HG02798 (cell line): ENCODE data around the gene SUMF1.
A peak's percentile ranks its signal among the peaks of the same experiment; 100 is the strongest.
"Not testable (repeated sequence)": the region's sequence is repeated elsewhere in the genome, so short reads cannot be mapped to it uniquely, and the experiment has no call there.

Experiments
- ATAC-seq: cut with Tn5 transposase; IDR thresholded peaks from one replicate; pipeline ENCODE4 v1.9.1; 2021; ENCODE audit warnings: mild to moderate bottlenecking; ENCODE audit not compliant: unreplicated experiment, poor library complexity

The SUMF1 gene

GRCh38 chr3:4351164-4351855 lies 115.8 kb downstream of the SUMF1 start:
- ATAC-seq = peak; percentile 60

DNA sequence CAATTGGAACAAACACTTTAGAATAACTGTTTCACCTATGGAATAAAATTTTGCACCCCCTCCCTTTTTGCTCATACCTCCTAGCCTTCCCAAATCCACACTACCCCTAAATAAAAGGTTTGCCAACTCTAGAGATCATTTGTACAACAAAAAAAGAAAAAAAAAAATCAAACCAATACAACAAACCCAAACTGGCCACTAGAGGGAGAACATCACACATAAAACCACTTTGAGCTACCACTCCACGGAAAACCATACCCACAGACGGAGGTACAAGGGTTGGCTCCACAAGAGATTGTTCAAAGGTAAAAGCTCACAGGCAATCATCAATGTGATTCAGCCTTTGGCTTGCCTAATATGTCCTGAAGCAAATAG lies 116.3 kb downstream of the SUMF1 start:
- peak; percentile 91 for ATAC-seq

GRCh38 chr3:4343258-4343657 lies 123.8 kb downstream of the SUMF1 start:
- ATAC-seq = no peak

GRCh38 chr3:4341336-4341675 lies 125.8 kb downstream of the SUMF1 start:
- no peak for ATAC-seq

- ATAC-seq = no peak
These were observed 126.4 kb downstream of the SUMF1 start for GRCh38 chr3:4340411-4341335.

- ATAC-seq = no peak
These were observed 127.0 kb downstream of the SUMF1 start for GRCh38 chr3:4340077-4340410.

- ATAC-seq = no peak
These were observed 128.3 kb downstream of the SUMF1 start for GRCh38 chr3:4338751-4339150.

DNA sequence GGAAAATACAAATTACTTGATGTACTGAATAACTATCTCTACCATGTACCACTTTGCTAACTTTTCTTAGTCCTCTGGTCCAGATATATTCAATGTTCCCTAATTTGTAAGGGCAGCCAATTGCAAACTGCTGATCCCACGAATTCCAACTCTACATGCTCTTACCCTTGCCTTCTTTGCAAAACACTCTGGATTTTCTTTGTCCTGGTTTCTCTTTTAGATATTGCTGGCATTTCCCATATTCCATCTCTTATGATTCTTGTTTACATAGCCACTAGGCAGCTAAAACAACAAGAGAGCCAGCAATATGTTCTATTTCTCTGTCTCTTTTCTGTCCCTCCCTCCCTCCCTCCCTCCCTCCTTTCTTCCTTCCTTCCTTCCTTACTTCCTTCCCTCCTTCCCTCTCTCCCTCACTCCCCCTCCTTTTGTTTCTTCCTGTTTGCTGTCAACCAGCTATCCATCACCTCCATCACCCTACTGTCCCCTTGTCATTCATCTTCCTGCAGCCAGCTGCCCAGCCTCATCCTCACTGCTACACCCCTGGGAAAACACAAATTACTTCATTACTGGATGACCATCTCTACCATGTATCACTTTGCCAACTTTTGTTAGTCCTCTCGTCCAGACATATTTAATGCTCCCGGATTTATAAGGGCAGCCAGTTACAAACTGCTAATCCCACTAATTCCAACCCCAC lies 130.1 kb downstream of the SUMF1 start:
- no peak for ATAC-seq

GRCh38 chr3:4335840-4336562 lies 131.1 kb downstream of the SUMF1 start:
- no peak for ATAC-seq

DNA sequence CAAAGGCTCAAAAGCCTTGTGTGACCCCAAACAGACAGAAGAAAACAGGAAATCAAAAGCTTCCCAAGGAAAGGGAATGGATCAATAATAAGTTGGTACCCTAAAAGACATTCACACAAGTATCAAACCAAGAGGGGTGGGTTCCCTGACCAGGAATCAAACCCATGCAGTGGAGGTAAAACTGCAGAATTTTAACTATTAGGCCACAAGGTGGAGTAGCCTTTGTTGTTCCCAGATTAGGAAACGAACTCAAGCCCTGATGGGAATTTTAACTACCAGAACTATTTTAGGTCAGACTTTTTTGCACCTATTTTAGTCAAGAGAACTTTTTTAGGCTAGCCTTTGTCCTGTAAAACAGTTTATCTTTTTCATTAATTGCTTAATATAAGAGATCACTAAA lies 132.5 kb downstream of the SUMF1 start:
- ATAC-seq = no peak

GRCh38 chr3:4332991-4333390 lies 134.1 kb downstream of the SUMF1 start:
- ATAC-seq = no peak

- no peak for ATAC-seq
These were observed 134.5 kb downstream of the SUMF1 start for GRCh38 chr3:4332574-4332973.

DNA sequence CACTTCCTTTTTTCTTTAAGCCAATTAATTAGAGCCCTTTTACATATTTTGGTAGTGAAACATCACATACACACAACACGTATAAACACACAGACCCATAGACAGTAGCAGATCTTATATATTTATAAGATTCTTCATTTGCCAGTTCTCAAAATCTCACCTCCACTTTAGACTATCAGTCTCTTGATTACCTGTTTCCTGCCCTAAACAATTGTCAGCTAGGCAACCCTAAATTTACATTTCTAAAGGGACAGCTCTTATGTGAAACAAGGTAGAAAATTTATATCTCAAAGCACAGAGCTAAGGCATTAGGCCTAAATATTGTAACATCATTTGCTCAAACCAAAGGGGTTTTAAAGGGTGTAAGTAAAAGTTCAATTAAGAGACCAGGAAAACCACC lies 135.0 kb downstream of the SUMF1 start:
- ATAC-seq = no peak

DNA sequence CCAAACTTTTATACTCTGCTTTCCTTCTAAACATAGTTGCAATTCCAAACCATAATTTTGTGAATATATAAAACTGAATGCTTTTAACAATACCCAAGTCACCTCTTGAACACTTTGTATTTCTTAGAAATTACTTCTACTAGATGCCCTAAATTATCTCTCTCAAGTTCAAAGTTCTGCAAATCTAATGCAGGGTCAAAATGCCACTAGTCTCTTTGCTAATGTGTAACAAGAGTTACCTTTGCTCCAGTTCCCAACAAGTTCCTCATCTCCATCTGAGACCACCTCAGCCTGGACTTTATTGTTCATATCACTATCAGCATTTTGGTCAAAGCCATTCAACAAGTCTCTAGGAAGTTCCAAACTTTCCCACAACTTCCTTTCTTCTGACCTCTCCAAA lies 137.3 kb downstream of the SUMF1 start:
- not testable (repeated sequence) for ATAC-seq

DNA sequence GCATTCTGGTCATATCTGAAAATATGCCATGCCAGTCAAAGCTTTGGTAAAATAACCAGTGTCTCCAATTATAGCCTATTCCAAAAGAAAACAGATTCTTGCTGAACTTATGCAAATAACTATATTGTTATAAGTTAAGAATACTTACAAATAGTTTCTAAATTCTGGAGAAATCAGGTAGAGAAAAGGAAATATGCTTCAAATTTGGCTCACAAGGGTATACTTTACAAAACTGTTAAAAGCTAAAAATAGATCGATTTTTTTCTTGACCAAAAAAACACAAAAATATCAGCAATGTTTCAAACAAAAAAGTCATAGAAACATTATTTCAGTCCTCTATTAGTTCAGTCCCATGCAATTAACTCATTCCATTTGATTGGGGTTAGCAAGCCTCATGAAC lies 140.2 kb downstream of the SUMF1 start:
- no peak for ATAC-seq

- ATAC-seq = no peak
These were observed 143.6 kb downstream of the SUMF1 start for GRCh38 chr3:4323246-4324027.

DNA sequence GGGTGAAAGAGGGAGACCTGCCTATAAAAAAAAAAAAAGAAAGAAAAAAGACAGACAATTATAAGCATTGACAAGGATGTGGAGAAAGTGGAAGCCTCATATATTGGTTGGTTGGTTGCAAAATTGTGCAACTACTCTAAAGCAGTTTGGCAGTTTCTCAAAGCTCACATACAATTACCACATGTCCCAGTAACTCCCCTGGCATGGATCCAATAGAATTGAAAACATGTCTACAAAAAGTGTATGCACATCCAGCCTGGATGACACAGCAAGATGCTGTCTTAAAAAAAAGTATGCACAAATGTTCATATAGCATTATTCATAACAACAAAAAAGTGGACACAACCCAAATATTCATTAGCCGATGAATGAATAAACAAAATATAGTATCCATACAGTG lies 144.4 kb downstream of the SUMF1 start:
- no peak for ATAC-seq

DNA sequence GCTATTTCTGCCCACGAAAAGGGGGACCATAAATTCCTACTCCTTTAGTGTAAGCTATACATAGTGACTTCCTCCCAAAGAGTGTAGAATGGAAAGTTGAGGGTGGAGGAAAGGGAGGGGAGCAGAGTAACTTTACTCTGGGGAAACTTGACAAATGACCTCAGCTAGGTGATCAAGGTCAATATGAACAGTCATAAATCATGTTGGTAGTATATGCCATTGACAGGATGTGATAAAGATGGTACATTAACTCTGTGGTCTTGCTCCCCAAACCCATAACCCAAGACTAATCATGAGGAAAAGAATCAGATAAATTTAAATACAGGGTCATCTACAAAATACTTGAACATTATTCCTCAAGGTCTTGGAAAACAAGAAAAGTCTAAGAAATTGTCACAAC lies 145.3 kb downstream of the SUMF1 start:
- ATAC-seq = no peak

DNA sequence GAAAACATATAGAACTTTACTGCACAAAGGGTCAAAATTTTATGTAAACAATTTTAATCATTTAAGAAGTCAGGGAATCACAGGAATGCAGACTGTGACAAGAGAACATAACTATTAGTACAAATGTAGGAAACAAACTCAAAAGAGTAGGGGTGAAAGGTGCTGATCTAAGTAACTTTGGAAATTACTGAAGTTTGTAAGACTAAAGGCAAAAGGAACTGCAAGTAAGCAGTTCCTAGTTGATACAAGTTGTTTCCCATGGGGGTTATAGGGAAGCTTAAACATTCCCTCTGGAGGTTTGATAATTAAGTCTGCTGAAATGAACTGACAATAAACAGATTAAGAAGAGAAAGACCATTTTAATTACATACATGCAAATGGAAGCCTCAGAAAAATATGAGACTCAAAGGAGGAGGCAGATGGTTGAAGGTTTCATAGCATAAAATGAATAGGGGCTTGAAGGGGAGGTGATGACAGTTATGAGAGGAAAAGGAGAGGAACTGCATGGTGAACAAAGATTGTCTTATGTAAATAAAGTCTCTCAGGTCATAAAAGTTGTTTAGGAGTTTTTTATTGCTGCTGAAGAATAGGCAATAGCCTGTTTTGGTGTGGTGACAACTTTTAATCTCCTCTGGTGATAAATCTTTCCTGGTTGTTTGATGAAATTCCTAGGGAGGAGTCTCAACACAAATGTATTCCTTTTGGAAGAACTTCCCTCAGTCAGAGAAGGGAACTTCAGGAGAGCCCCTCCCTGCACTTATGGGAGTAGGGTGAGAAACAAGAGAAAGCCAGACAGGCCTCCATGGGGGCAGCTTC lies 146.8 kb downstream of the SUMF1 start:
- ATAC-seq = no peak
